Measurements from ENCODE around the gene EPHB1.
A peak's percentile ranks its signal among the peaks of the same experiment; 100 is the strongest.
"Not testable (repeated sequence)": the region's sequence is repeated elsewhere in the genome, so short reads cannot be mapped to it uniquely, and the experiment has no call there.

The EPHB1 gene

GRCh38 chr3:134775831-134776230 is 19.2 kb upstream of the EPHB1 start:
- H3K4me3 ChIP-seq (ENCODE audit: low read depth in 1 of 2, low read length in 2 of 2), result no peak overlapping the region
- H3K27me3 ChIP-seq (ENCODE audit: control insufficient read depth in 1 of 2, insufficient read depth in 2 of 2, low read length in 2 of 2), result no peaks in the 10 kb centered on the region
- H3K27ac ChIP-seq (ENCODE audit: low read depth, low read length), result no peak overlapping the region
- no peak overlapping the region for H3K9ac ChIP-seq (ENCODE audit: low read depth in 1 of 2, low read length in 2 of 2)
- H3K4me1 ChIP-seq (ENCODE audit: control insufficient read depth in 1 of 2, insufficient read depth in 2 of 2, low read length in 2 of 2), result peaks cover 6% of the 10 kb centered on the region in 2 donors
- H3K9me3 ChIP-seq (ENCODE audit: control insufficient read depth in 1 of 2, low read length in 2 of 2), result no peaks in the 10 kb centered on the region
- H3K36me3 ChIP-seq (ENCODE audit: control insufficient read depth in 1 of 2, insufficient read depth in 2 of 2, low read length in 2 of 2), result no peaks in the 10 kb centered on the region

GRCh38 chr3:134776518-134776917 is 18.5 kb upstream of the EPHB1 start:
- Histone ChIP-seq H3K4me3 (ENCODE audit: low read depth in 1 of 2, low read length in 2 of 2) (no peak overlapping the region), H3K9ac (ENCODE audit: low read depth in 1 of 2, low read length in 2 of 2) (no peak overlapping the region), H3K36me3 (ENCODE audit: control insufficient read depth in 1 of 2, insufficient read depth in 2 of 2, low read length in 2 of 2) (no peaks in the 10 kb centered on the region), H3K4me1 (ENCODE audit: control insufficient read depth in 1 of 2, insufficient read depth in 2 of 2, low read length in 2 of 2) (peaks cover 6% of the 10 kb centered on the region in 2 donors), H3K27ac (ENCODE audit: low read depth, low read length) (no peak overlapping the region), H3K27me3 (ENCODE audit: control insufficient read depth in 1 of 2, insufficient read depth in 2 of 2, low read length in 2 of 2) (no peaks in the 10 kb centered on the region), H3K9me3 (ENCODE audit: control insufficient read depth in 1 of 2, low read length in 2 of 2) (no peaks in the 10 kb centered on the region)

- Histone ChIP-seq H3K4me1 (ENCODE audit: control insufficient read depth in 1 of 2, insufficient read depth in 2 of 2, low read length in 2 of 2) (peaks cover 6% of the 10 kb centered on the region in 2 donors), H3K9me3 (ENCODE audit: control insufficient read depth in 1 of 2, low read length in 2 of 2) (no peaks in the 10 kb centered on the region), H3K27me3 (ENCODE audit: control insufficient read depth in 1 of 2, insufficient read depth in 2 of 2, low read length in 2 of 2) (no peaks in the 10 kb centered on the region), H3K36me3 (ENCODE audit: control insufficient read depth in 1 of 2, insufficient read depth in 2 of 2, low read length in 2 of 2) (no peaks in the 10 kb centered on the region), H3K27ac (ENCODE audit: low read depth, low read length) (no peak overlapping the region), H3K9ac (ENCODE audit: low read depth in 1 of 2, low read length in 2 of 2) (no peak overlapping the region), H3K4me3 (ENCODE audit: low read depth in 1 of 2, low read length in 2 of 2) (no peak overlapping the region)
Observed at GRCh38 chr3:134777341-134777740, 17.7 kb upstream of the EPHB1 start.

- H3K4me1 ChIP-seq (ENCODE audit: control insufficient read depth in 1 of 2, insufficient read depth in 2 of 2, low read length in 2 of 2); H3K27ac ChIP-seq (ENCODE audit: low read depth, low read length); H3K9ac ChIP-seq (ENCODE audit: low read depth in 1 of 2, low read length in 2 of 2); H3K4me3 ChIP-seq (ENCODE audit: low read depth in 1 of 2, low read length in 2 of 2); H3K9me3 ChIP-seq (ENCODE audit: control insufficient read depth in 1 of 2, low read length in 2 of 2); H3K27me3 ChIP-seq (ENCODE audit: control insufficient read depth in 1 of 2, insufficient read depth in 2 of 2, low read length in 2 of 2); H3K36me3 ChIP-seq (ENCODE audit: control insufficient read depth in 1 of 2, insufficient read depth in 2 of 2, low read length in 2 of 2): not testable (repeated sequence)
Observed at GRCh38 chr3:134788283-134788682, 6.8 kb upstream of the EPHB1 start.

- Histone ChIP-seq H3K4me3 (ENCODE audit: low read depth in 1 of 2, low read length in 2 of 2) (no peak overlapping the region), H3K4me1 (ENCODE audit: control insufficient read depth in 1 of 2, insufficient read depth in 2 of 2, low read length in 2 of 2) (peaks cover 0 to 5% of the 10 kb centered on the region in 2 donors), H3K36me3 (ENCODE audit: control insufficient read depth in 1 of 2, insufficient read depth in 2 of 2, low read length in 2 of 2) (no peaks in the 10 kb centered on the region), H3K9me3 (ENCODE audit: control insufficient read depth in 1 of 2, low read length in 2 of 2) (no peaks in the 10 kb centered on the region), H3K9ac (ENCODE audit: low read depth in 1 of 2, low read length in 2 of 2) (no peak overlapping the region), H3K27me3 (ENCODE audit: control insufficient read depth in 1 of 2, insufficient read depth in 2 of 2, low read length in 2 of 2) (peaks cover 4 to 5% of the 10 kb centered on the region in 2 donors), H3K27ac (ENCODE audit: low read depth, low read length) (no peak overlapping the region)
Observed at GRCh38 chr3:134790065-134790464, 5.0 kb upstream of the EPHB1 start.

- no peak overlapping the region for H3K27ac ChIP-seq (ENCODE audit: low read depth, low read length)
- H3K4me3 ChIP-seq (ENCODE audit: low read depth in 1 of 2, low read length in 2 of 2), result no peak overlapping the region
- no peaks in the 10 kb centered on the region for H3K36me3 ChIP-seq (ENCODE audit: control insufficient read depth in 1 of 2, insufficient read depth in 2 of 2, low read length in 2 of 2)
- peaks cover 0 to 17% of the 10 kb centered on the region in 2 donors for H3K4me1 ChIP-seq (ENCODE audit: control insufficient read depth in 1 of 2, insufficient read depth in 2 of 2, low read length in 2 of 2)
- peaks cover 17 to 23% of the 10 kb centered on the region in 2 donors for H3K27me3 ChIP-seq (ENCODE audit: control insufficient read depth in 1 of 2, insufficient read depth in 2 of 2, low read length in 2 of 2)
- H3K9ac ChIP-seq (ENCODE audit: low read depth in 1 of 2, low read length in 2 of 2), result no peak overlapping the region
- no peaks in the 10 kb centered on the region for H3K9me3 ChIP-seq (ENCODE audit: control insufficient read depth in 1 of 2, low read length in 2 of 2)
Observed at GRCh38 chr3:134791992-134792391, 3.1 kb upstream of the EPHB1 start.

GRCh38 chr3:134792700-134793099 is 2.4 kb upstream of the EPHB1 start:
- H3K9ac ChIP-seq (ENCODE audit: low read depth in 1 of 2, low read length in 2 of 2), result no peak overlapping the region
- H3K27me3 ChIP-seq (ENCODE audit: control insufficient read depth in 1 of 2, insufficient read depth in 2 of 2, low read length in 2 of 2), result peaks cover 23 to 30% of the 10 kb centered on the region in 2 donors

GRCh38 chr3:134793562-134793961 is 1.5 kb upstream of the EPHB1 start:
- Histone ChIP-seq H3K36me3 (ENCODE audit: control insufficient read depth in 1 of 2, insufficient read depth in 2 of 2, low read length in 2 of 2) (no peaks in the 10 kb centered on the region), H3K9me3 (ENCODE audit: control insufficient read depth in 1 of 2, low read length in 2 of 2) (no peaks in the 10 kb centered on the region), H3K27ac (ENCODE audit: low read depth, low read length) (no peak overlapping the region), H3K27me3 (ENCODE audit: control insufficient read depth in 1 of 2, insufficient read depth in 2 of 2, low read length in 2 of 2) (peaks cover 28 to 39% of the 10 kb centered on the region in 2 donors), H3K4me1 (ENCODE audit: control insufficient read depth in 1 of 2, insufficient read depth in 2 of 2, low read length in 2 of 2) (peaks cover 0 to 17% of the 10 kb centered on the region in 2 donors), H3K4me3 (ENCODE audit: low read depth in 1 of 2, low read length in 2 of 2) (no peak overlapping the region), H3K9ac (ENCODE audit: low read depth in 1 of 2, low read length in 2 of 2) (no peak overlapping the region)

More at GRCh38 chr3:134792700-134793099, 2.4 kb upstream of the EPHB1 start:
- Histone ChIP-seq H3K36me3 (ENCODE audit: control insufficient read depth in 1 of 2, insufficient read depth in 2 of 2, low read length in 2 of 2) (no peaks in the 10 kb centered on the region), H3K4me3 (ENCODE audit: low read depth in 1 of 2, low read length in 2 of 2) (no peak overlapping the region), H3K9me3 (ENCODE audit: control insufficient read depth in 1 of 2, low read length in 2 of 2) (no peaks in the 10 kb centered on the region), H3K4me1 (ENCODE audit: control insufficient read depth in 1 of 2, insufficient read depth in 2 of 2, low read length in 2 of 2) (peaks cover 0 to 17% of the 10 kb centered on the region in 2 donors), H3K27ac (ENCODE audit: low read depth, low read length) (no peak overlapping the region)

GRCh38 chr3:134794323-134794722 is 737 bp upstream of the EPHB1 start:
- Histone ChIP-seq H3K4me3 (ENCODE audit: low read depth in 1 of 2, low read length in 2 of 2) (no peak overlapping the region), H3K27me3 (ENCODE audit: control insufficient read depth in 1 of 2, insufficient read depth in 2 of 2, low read length in 2 of 2) (peaks cover 33 to 42% of the 10 kb centered on the region in 2 donors), H3K27ac (ENCODE audit: low read depth, low read length) (no peak overlapping the region), H3K36me3 (ENCODE audit: control insufficient read depth in 1 of 2, insufficient read depth in 2 of 2, low read length in 2 of 2) (no peaks in the 10 kb centered on the region), H3K9ac (ENCODE audit: low read depth in 1 of 2, low read length in 2 of 2) (no peak overlapping the region), H3K4me1 (ENCODE audit: control insufficient read depth in 1 of 2, insufficient read depth in 2 of 2, low read length in 2 of 2) (peaks cover 0 to 17% of the 10 kb centered on the region in 2 donors), H3K9me3 (ENCODE audit: control insufficient read depth in 1 of 2, low read length in 2 of 2) (no peaks in the 10 kb centered on the region)

GRCh38 chr3:134795746-134796280 is 753 bp downstream of the EPHB1 start:
- Histone ChIP-seq H3K4me1 (ENCODE audit: control insufficient read depth in 1 of 2, insufficient read depth in 2 of 2, low read length in 2 of 2) (peaks cover 0 to 17% of the 10 kb centered on the region in 2 donors), H3K27me3 (ENCODE audit: control insufficient read depth in 1 of 2, insufficient read depth in 2 of 2, low read length in 2 of 2) (peaks cover 33 to 45% of the 10 kb centered on the region in 2 donors), H3K36me3 (ENCODE audit: control insufficient read depth in 1 of 2, insufficient read depth in 2 of 2, low read length in 2 of 2) (no peaks in the 10 kb centered on the region), H3K27ac (ENCODE audit: low read depth, low read length) (no peak overlapping the region), H3K9me3 (ENCODE audit: control insufficient read depth in 1 of 2, low read length in 2 of 2) (no peaks in the 10 kb centered on the region), H3K9ac (ENCODE audit: low read depth in 1 of 2, low read length in 2 of 2) (peak overlapping the region in 1 of 2 donors; percentile 12), H3K4me3 (ENCODE audit: low read depth in 1 of 2, low read length in 2 of 2) (peak overlapping the region; percentile 69 to 74)

All from duodenal mucosa (tissue), 2 donors.